ENCODE data around the gene PTER.
A peak's percentile ranks its signal among the peaks of the same experiment; 100 is the strongest.

Gene PTER

GRCh38 chr10:16544591-16544990 is 107.8 kb downstream of the PTER start:
- DNase-seq (ENCODE audit: low spot score), result no peak
- in situ Hi-C loops (cut with MboI; ENCODE audit: low pct_unique_long_range_greater_than_20kb, low sequenced_read_pairs, unreplicated experiment), result no loop called here
- no peak for TF ChIP-seq CTCF (IDR thresholded peaks at IDR 0.05; ENCODE audit: extremely low read depth, insufficient read depth, missing control alignments)

- TF ChIP-seq CTCF (IDR thresholded peaks at IDR 0.05; ENCODE audit: extremely low read depth, insufficient read depth, missing control alignments), result peak; percentile 67
- DNase-seq (ENCODE audit: low spot score), result peak; percentile 58
- in situ Hi-C loops (cut with MboI; ENCODE audit: low pct_unique_long_range_greater_than_20kb, low sequenced_read_pairs, unreplicated experiment), result no loop called here
Measured at GRCh38 chr10:16545116-16545736, 108.4 kb downstream of the PTER start.

GRCh38 chr10:16547973-16548372 is 111.2 kb downstream of the PTER start:
- DNase-seq (ENCODE audit: low spot score), result no peak
- in situ Hi-C loops (cut with MboI; ENCODE audit: low pct_unique_long_range_greater_than_20kb, low sequenced_read_pairs, unreplicated experiment), result no loop called here
- TF ChIP-seq CTCF (IDR thresholded peaks at IDR 0.05; ENCODE audit: extremely low read depth, insufficient read depth, missing control alignments), result no peak

- TF ChIP-seq CTCF (IDR thresholded peaks at IDR 0.05; ENCODE audit: extremely low read depth, insufficient read depth, missing control alignments), result no peak
- DNase-seq (ENCODE audit: low spot score), result no peak
- in situ Hi-C loops (cut with MboI; ENCODE audit: low pct_unique_long_range_greater_than_20kb, low sequenced_read_pairs, unreplicated experiment), result no loop called here
Measured at GRCh38 chr10:16559236-16559773, 122.5 kb downstream of the PTER start.

- DNase-seq (ENCODE audit: low spot score), result no peak
- in situ Hi-C loops (cut with MboI; ENCODE audit: low pct_unique_long_range_greater_than_20kb, low sequenced_read_pairs, unreplicated experiment), result no loop called here
- no peak for TF ChIP-seq CTCF (IDR thresholded peaks at IDR 0.05; ENCODE audit: extremely low read depth, insufficient read depth, missing control alignments)
Measured at GRCh38 chr10:16562891-16563290, 126.1 kb downstream of the PTER start.
